Stomach (tissue), 9 donors: ENCODE measurements around the gene CYSTM1. TPM values are rescaled to one million over a fixed set of nuclear protein-coding genes. Genes with fewer than 3 reads are reported as not detected.

Experiments used
- DNase-seq, 2 donors: peaks; one replicate each; pipeline versions ENCODE4 v3.0.0 to v3.0.0-alpha.2; 2013 to 2019
- H3K27ac ChIP-seq, 5 donors: fragments of 200-600 bp in 4 of 5; sonication (generic) in 4 of 5; one replicate each; pipeline ENCODE4 v1.5.1; 2013 to 2019; ENCODE audit warnings: mild to moderate bottlenecking in 1 of 5, moderate library complexity in 1 of 5
- H3K27me3 ChIP-seq, 3 donors: fragments of 200-600 bp; sonication (generic); one replicate each; pipeline ENCODE4 v1.5.1; 2017 to 2019; ENCODE audit warnings: mixed run types in 1 of 3
- H3K36me3 ChIP-seq, 4 donors: fragments of 200-600 bp; sonication (generic); 1 replicate in 3 of 4; 2 replicates in 1 of 4; pipeline ENCODE4 v1.5.1; 2016 to 2019
- H3K4me1 ChIP-seq, 4 donors: fragments of 200-600 bp; sonication (generic); one replicate each; pipeline ENCODE4 v1.5.1; 2016 to 2019
- H3K4me3 ChIP-seq, 4 donors: fragments of 200-600 bp; sonication (generic) in 3 of 4; one replicate each; pipeline ENCODE4 v1.5.1; 2016 to 2019; ENCODE audit warnings: mild to moderate bottlenecking in 1 of 4
- H3K9me3 ChIP-seq, 4 donors: fragments of 200-600 bp; sonication (generic); one replicate each; pipeline ENCODE4 v1.5.1; 2016 to 2019
- EP300 ChIP-seq: sonication (generic); formaldehyde crosslinking; IDR thresholded peaks from one replicate; pipeline ENCODE4 v1.6.1; 2017; ENCODE audit warnings: antibody characterized with exemption
- POLR2A ChIP-seq, 4 donors: fragments of 450-650 bp; IDR thresholded peaks; one replicate each; pipeline ENCODE4 v1.6.1; 2016; ENCODE audit warnings: antibody characterized with exemption in 4 of 4, control low read depth in 2 of 4, mild to moderate bottlenecking in 1 of 4, moderate library complexity in 1 of 4
- POLR2AphosphoS5 ChIP-seq, 3 donors: sonication (generic); formaldehyde crosslinking; IDR thresholded peaks; one replicate each; pipeline ENCODE4 v1.6.1; 2016; ENCODE audit warnings: antibody characterized with exemption in 3 of 3
- WGBS, 5 donors: extraction: QIAGEN DNeasy Blood & Tissue Kit in 3 of 5; methylation state at CpG; one replicate each; pipeline versions ENCODE4 v1.1.5 to v1.1.7; 2013 to 2018; 5-methylcytosine and 5-hydroxymethylcytosine counted together
- intact Hi-C: fragments of 100-400 bp; cut with DNase I; formaldehyde crosslinking; loops from one replicate; pipeline ENCODE4 v1.15.1; 2023; ENCODE audit warnings: low total_unique reads
- polyA plus RNA-seq, 3 donors: library from polyadenylated mRNA; stranded (reverse); fragments of 200-250 nt; gene quantifications; one replicate each; pipeline ENCODE4 v1.2.3, GENCODE V29; 2013
- total RNA-seq, 5 donors: library from RNA; depleted of rRNA; stranded (reverse); fragments of >200 nt; gene quantifications; one replicate each; pipeline versions ENCODE4 v1.1.0 to v1.2.3, GENCODE V29; 2014 to 2016
- TF ChIP-seq, protein P1 (sequence below), 7 experiments: fragments of 450-650 bp in 4 of 7; fragments of 200-600 bp in 3 of 7; sonication (generic) in 3 of 7; IDR thresholded peaks; one replicate each; pipeline ENCODE4 v1.5.1; 2016 to 2019; ENCODE audit warnings: antibody characterized with exemption in 7 of 7, control low read depth in 2 of 7, mild to moderate bottlenecking in 1 of 7
- donor health status: healthy with polysubstance abuse.
- donor health status: Bipolar disorder and iron deficiency.
- donor health status: healthy.

Gene CYSTM1
- total and polyA plus RNA-seq, 8 donors: 23.2 to 3,028 (median 321) TPM

DNA sequence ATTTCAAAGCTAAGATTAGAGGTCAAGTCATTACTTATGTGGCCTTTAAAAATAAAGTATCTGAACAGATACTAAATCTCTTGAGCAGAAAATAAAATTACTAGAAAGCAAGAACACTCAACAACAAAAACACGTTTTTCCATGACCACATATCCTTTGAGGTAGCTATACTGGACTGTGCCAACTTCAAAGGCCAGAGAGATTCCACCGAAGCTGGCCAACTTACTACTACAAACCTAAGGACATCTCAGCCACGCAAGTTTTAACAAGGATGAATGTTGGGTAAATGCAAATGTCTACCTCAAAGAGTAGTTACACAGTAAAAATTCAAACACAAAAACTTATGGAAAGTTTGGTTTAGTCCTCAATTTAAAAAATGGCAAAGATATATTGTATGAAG is 109.0 kb downstream of the CYSTM1 start:
- WGBS, 5 donors: 73 to 90% (median 85%) methylated on average over 3 of the region's 3 CpGs
- peaks cover 0 to 42% (median 20%) of the 10 kb centered on the region in 4 donors for H3K4me1 ChIP-seq
- H3K9me3 ChIP-seq: no peaks in the 10 kb centered on the region
- H3K36me3 ChIP-seq: peaks cover 0 to 16% (median 6%) of the 10 kb centered on the region in 4 donors
- intact Hi-C loops: no loop called here
- TF ChIP-seq, protein P1, sequence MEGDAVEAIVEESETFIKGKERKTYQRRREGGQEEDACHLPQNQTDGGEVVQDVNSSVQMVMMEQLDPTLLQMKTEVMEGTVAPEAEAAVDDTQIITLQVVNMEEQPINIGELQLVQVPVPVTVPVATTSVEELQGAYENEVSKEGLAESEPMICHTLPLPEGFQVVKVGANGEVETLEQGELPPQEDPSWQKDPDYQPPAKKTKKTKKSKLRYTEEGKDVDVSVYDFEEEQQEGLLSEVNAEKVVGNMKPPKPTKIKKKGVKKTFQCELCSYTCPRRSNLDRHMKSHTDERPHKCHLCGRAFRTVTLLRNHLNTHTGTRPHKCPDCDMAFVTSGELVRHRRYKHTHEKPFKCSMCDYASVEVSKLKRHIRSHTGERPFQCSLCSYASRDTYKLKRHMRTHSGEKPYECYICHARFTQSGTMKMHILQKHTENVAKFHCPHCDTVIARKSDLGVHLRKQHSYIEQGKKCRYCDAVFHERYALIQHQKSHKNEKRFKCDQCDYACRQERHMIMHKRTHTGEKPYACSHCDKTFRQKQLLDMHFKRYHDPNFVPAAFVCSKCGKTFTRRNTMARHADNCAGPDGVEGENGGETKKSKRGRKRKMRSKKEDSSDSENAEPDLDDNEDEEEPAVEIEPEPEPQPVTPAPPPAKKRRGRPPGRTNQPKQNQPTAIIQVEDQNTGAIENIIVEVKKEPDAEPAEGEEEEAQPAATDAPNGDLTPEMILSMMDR (IDR thresholded peaks at IDR 0.05): no peak
- TF ChIP-seq POLR2AphosphoS5 (IDR thresholded peaks at IDR 0.05) (no peak), POLR2A (IDR thresholded peaks at IDR 0.05) (no peak), EP300 (no peak)
- H3K27me3 ChIP-seq: no peaks in the 10 kb centered on the region
- H3K27ac ChIP-seq: no peak overlapping the region
- DNase-seq: no peak
- no peak overlapping the region for H3K4me3 ChIP-seq

DNA sequence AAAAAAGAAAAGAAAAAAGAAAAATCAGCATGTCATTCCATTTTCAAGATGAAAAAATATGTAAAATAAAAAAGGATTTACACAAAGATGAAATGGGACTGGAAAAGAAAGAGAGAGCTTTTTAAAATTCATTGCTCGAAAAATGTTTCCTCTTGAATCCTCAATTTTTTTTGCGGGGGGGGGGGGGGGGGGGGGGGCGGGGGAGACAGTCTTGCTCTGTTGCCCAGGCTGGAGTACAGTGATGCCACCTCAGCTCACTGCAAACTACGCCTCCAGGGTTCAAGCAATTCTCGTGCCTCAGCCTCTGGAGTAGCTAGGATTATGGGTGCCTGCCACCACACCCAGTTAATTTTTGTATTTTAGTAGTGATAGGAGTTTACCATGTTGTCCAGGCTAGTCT is 111.4 kb downstream of the CYSTM1 start:
- no peak overlapping the region for H3K27ac ChIP-seq
- no peaks in the 10 kb centered on the region for H3K27me3 ChIP-seq
- intact Hi-C loops: no loop called here
- H3K4me1 ChIP-seq: peaks cover 1 to 55% (median 23%) of the 10 kb centered on the region in 4 donors
- TF ChIP-seq EP300: no peak
- TF ChIP-seq POLR2A (IDR thresholded peaks at IDR 0.05): no peak
- TF ChIP-seq, protein P1 (IDR thresholded peaks at IDR 0.05): no peak
- no peak for TF ChIP-seq POLR2AphosphoS5 (IDR thresholded peaks at IDR 0.05)
- no peak overlapping the region for H3K4me3 ChIP-seq
- WGBS, 5 donors: 82 to 97% (median 90%) methylated on average over 5 of the region's 5 CpGs
- H3K9me3 ChIP-seq: no peaks in the 10 kb centered on the region
- no peak for DNase-seq
- H3K36me3 ChIP-seq: no peaks in the 10 kb centered on the region

- intact Hi-C loops: no loop called here
- no peaks in the 10 kb centered on the region for H3K36me3 ChIP-seq
- H3K4me1 ChIP-seq: peaks cover 16 to 58% (median 39%) of the 10 kb centered on the region in 4 donors
- WGBS, 5 donors: 75 to 84% (median 78%) methylated on average over 7 of the region's 7 CpGs
- no peaks in the 10 kb centered on the region for H3K27me3 ChIP-seq
- H3K9me3 ChIP-seq: no peaks in the 10 kb centered on the region
- H3K4me3 ChIP-seq: no peak overlapping the region
- no peak overlapping the region for H3K27ac ChIP-seq
- DNase-seq: no peak
- TF ChIP-seq, protein P1 (IDR thresholded peaks at IDR 0.05): no peak
- TF ChIP-seq POLR2AphosphoS5 (IDR thresholded peaks at IDR 0.05): no peak
- TF ChIP-seq POLR2A (IDR thresholded peaks at IDR 0.05): no peak
- no peak for TF ChIP-seq EP300
Measured at GRCh38 chr5:140287801-140288521, 113.0 kb downstream of the CYSTM1 start.

- Histone ChIP-seq H3K4me3 (no peak overlapping the region), H3K4me1 (peaks cover 23 to 85% (median 57%) of the 10 kb centered on the region in 4 donors), H3K27me3 (no peaks in the 10 kb centered on the region), H3K27ac (peak overlapping the region in 4 of 5 donors; percentile 45 to 74 (median 61)), H3K36me3 (no peaks in the 10 kb centered on the region), H3K9me3 (no peaks in the 10 kb centered on the region)
- no peak for DNase-seq
- WGBS, 5 donors: 36 to 59% (median 43%) methylated on average over 1 of the region's 1 CpG
- intact Hi-C loops: no loop called here
- TF ChIP-seq POLR2AphosphoS5 (IDR thresholded peaks at IDR 0.05) (no peak), POLR2A (IDR thresholded peaks at IDR 0.05) (no peak), EP300 (no peak)
- TF ChIP-seq, protein P1 (IDR thresholded peaks at IDR 0.05): no peak
Measured at GRCh38 chr5:140292212-140293036, 117.4 kb downstream of the CYSTM1 start.

Other genes with a start within 250 kb of the CYSTM1 start
- gene NRG2, start 131.9 kb upstream of the CYSTM1 start, total RNA-seq: 10 to 100 TPM in 1 of 5 donors, 1 to 10 TPM in 2, under 1 TPM in 1, not detected in 1; 0.37 to 22.2 (median 1.8) TPM
- gene NRG2, start 131.9 kb upstream of the CYSTM1 start, polyA plus RNA-seq: 1 to 10 TPM in 2 of 3 donors, under 1 TPM in 1; 0.25 to 2.7 (median 1.2) TPM
- 10 to 100 TPM; 12.5 to 30.8 (median 28.7) TPM for gene PURA, start 61.1 kb upstream of the CYSTM1 start, total RNA-seq
- gene PURA, start 61.1 kb upstream of the CYSTM1 start, polyA plus RNA-seq: 1 to 10 TPM; 3.3 to 4.8 (median 4.6) TPM
- 10 to 100 TPM in 3 of 5 donors, 1 to 10 TPM in 2; 1.8 to 29.5 (median 14.3) TPM for gene IGIP, start 49.3 kb upstream of the CYSTM1 start, total RNA-seq
- 1 to 10 TPM; 4.6 to 6.6 (median 6.1) TPM for gene IGIP, start 49.3 kb upstream of the CYSTM1 start, polyA plus RNA-seq
- gene PFDN1, start 127.9 kb downstream of the CYSTM1 start, total RNA-seq: 100 to 1,000 TPM in 2 of 5 donors, 10 to 100 TPM in 3; 28.6 to 137 (median 52.1) TPM
- gene PFDN1, start 127.9 kb downstream of the CYSTM1 start, polyA plus RNA-seq: 10 to 100 TPM; 70.7 to 88.0 (median 77.8) TPM
- gene HBEGF, start 171.4 kb downstream of the CYSTM1 start, total RNA-seq: 10 to 100 TPM in 3 of 5 donors, 1 to 10 TPM in 2; 1.2 to 39.8 (median 27.7) TPM
- gene HBEGF, start 171.4 kb downstream of the CYSTM1 start, polyA plus RNA-seq: 10 to 100 TPM in 2 of 3 donors, 1 to 10 TPM in 1; 8.5 to 15.0 (median 11.8) TPM
- not detected for gene SLC4A9, start 185.0 kb downstream of the CYSTM1 start, total RNA-seq
- under 1 TPM in 1 of 3 donors, not detected in 2; 0.30 TPM for gene SLC4A9, start 185.0 kb downstream of the CYSTM1 start, polyA plus RNA-seq
- gene ANKHD1, start 226.6 kb downstream of the CYSTM1 start, total RNA-seq: 100 to 1,000 TPM in 4 of 5 donors, 10 to 100 TPM in 1; 99.6 to 249 (median 175) TPM
- gene ANKHD1, start 226.6 kb downstream of the CYSTM1 start, polyA plus RNA-seq: 10 to 100 TPM; 22.0 to 99.4 (median 37.6) TPM